NCI-H1092 (cell line): Measurements from ENCODE around the gene MGMT.

Experiments used
- DNase-seq: peaks from one replicate; lab custom pipeline; 2025; lab: John Stamatoyannopoulos, UW

Gene MGMT

DNA sequence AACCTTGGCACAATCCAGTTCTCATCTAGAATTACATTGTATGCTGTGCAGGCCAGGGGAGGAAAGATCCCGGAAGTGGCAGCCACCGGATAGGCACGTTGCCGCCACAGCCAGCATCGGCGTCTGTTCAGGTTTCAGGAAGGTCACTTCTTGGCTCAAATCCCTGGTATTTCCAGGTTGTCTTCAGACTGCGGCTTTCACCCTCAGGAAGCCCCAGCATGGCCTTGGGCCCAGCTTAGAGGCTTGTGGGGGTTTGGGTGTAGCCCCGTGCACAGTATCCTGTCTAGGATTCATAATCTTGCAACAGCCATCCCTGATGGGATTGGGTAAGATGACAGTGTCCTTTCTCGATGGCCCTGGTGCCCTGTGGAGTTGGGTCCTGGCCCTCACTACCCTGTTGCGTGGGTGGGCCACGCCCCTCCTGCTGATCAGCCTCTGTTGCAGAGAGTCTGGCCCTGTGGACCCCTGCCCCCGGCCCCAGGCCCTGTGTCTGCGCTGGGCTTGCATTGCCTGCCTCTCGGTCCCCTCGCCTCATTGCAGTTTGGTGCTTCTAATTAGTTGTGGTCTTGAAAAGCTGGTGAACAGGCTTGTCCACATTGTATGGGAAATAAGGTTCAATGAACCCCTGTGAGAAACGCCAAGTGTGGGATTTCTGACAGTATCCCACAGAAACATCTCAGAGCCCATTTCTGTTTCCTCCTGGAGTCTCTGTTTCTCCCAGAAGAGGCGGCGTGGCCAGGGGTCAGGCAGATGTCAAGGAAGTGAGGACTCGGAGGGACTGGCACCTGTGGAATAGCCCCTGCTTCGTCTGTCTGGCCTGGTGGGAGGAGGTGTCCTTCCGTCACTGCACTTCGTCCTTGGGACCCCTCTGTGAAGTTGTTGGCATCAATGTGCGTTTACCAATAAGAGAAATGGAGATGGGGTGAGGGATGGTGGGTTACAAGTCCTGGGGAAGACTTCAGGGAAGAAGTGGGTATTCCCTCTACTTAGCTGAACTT, 77.5 kb downstream of the MGMT start:
- DNase-seq, result no peak

DNA sequence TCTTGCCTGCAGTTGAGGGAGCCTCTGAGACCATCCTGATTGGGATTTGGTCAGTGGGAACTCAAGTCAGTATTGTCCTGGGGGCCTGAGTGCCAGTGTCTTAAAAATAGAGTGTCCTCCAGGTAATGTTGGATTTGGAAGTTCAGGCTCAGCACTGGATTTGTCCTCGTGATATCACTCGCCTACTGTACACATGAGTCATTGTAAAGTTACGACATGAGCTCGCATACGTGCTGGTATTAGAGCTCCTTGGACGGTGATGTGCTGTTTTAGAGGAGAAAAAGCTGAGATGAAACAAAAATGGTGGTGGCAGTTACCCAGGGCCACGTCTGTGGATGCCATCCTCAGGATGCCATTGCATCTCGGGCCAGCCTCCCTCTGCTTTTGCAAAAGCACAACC, 78.2 kb downstream of the MGMT start:
- DNase-seq, result no peak

DNA sequence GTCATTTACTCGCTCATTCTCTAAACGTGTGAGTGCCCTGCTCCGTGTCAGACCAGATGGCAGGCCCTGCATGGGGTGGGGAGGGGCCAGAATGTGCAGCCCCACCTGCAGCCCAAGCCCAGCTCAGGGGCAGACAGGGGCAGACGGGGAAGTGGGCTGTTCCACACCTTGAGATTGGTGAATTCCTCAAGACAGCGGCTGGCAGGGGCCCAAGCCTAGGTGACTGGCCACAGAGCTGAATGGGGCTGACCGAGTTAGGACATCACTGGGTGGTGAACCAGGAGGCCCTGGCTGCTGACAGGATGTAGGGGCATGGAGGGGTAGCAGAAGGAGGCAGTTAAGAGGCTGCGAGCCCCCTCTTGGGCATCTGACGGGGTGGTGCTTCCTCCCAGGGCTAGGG, 79.1 kb downstream of the MGMT start:
- no peak for DNase-seq

DNA sequence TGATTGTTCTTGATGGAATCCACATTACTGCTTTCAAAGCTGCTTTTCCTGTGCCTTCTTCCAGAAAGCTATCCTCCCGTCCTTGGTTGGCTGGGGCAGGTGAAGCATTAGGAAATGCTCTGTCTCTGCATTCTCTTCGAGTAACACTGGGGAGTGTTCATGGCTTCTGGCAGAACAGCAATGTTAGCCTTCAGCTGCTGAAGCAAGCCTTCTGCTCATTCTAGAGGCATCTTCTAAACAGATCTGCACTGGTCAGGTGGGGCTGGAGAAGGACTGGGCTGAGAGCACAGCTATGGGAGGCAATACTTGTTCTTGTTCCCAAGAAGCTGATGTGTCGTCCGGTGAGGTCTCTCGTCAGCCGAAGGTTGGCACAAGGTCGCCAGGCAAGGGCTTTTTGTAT, 80.6 kb downstream of the MGMT start:
- no peak for DNase-seq

DNA sequence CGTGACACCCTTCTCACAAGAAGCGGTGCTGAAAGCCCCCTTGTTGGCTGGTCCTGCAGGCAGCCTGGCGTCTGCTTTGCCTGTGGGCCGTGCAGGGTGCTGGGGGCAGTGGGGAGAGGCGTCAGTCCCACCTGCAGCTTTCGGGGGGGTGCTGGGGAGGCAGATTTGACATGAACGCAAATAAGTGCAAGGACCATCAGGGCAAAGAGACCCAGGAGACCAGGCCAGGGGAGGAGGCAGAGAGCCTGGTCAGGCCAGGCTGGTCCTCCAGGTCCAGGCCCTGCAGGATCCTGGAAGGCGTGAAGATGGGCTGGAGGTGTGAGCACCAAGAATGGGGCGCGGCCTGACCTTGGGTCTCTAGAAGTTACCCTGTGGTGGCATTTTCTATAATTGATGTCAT, 81.6 kb downstream of the MGMT start:
- no peak for DNase-seq

DNA sequence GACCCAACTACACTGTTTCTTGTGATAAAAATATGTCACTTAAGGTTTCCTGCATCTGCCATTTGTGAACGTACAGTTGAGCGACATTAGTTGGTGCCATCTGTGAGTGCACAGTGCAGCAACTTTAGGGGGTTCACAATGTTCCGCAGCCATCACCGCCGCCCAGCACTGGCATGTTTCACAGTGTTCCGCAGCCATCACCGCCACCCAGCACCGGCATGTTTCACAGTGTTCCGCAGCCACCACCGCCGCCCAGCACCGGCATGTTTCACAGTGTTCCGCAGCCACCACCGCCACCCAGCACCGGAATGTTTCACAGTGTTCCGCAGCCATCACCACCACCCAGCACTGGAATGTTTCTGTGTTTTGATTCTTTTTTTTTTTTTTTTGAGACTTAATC, 83.0 kb downstream of the MGMT start:
- DNase-seq, result no peak

DNA sequence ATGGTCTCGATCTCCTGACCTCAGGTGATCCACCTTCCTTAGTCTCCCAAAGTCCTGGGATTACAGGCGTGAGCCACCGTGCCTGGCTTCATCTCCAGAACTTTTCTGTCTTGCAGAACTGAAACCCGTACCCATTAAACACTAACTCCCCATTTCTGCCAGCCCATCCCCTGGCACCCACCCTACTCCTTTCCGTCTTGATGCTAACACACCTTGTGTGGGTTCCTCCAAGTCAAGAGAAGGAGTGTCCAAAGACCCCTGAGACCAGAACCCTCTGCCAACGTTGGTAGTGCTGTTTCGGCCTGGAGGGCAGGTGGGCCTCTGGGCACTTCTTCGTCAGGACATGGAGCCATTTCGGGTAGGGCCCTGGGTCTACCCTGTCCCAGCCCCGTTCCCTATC, 83.6 kb downstream of the MGMT start:
- no peak for DNase-seq

DNA sequence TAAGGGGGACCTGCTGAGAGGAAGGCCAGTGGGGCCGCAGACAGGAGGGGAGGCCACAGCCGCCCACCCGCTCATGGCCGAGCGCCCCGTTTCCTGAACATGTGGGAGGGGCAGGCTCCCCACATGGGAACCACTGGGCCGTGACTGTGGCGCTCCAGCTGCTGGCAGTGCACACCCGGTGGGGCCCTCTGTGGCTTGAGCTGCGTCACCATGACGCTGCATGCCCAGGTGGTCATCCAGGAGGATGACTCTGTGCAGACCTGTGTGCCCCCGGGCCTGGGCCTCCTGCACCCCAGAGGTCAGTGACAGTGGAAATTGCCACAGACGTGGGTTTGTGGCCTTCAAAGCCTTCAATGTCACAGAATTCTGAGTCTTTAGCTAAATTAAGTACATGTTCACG, 85.1 kb downstream of the MGMT start:
- DNase-seq, result no peak

DNA sequence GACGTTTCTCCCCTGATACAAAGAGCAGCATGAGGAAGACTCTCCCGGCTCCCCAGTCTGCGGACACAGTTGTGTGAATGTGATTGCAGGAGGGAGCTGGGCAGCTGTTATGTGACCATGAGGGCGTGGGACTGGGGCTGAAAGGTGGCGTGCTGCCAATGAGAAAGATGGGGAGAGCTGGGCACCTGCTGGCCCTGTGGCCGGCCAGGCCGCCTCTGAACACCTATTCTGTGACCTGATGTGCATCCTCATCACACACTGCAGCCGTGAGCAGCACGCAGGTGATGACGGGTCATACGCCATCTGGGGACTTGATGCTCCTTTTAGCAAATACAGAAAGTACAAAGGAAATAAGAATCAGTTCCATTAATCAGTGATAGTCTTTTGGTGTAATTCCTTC, 86.9 kb downstream of the MGMT start:
- DNase-seq, result no peak

DNA sequence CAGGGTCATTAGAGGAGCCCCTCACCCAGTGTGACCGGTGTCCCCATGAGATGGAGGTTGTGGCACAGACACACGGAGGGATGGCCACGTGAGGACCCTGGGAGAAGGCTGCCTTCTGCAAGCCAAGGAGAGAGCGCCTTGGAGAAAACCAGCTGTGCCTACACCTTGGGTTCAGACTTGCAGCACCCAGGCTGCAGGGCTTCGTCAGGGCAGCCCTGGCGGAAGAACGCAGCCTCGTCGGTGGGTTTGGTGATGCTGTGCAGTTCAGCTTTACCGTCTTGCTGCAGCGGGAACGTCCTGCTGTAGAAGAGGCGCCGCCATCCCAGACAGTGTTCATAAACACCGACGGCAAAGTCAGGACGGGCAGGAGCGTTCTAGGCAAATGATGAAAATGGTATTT, 89.3 kb downstream of the MGMT start:
- DNase-seq, result no peak

DNA sequence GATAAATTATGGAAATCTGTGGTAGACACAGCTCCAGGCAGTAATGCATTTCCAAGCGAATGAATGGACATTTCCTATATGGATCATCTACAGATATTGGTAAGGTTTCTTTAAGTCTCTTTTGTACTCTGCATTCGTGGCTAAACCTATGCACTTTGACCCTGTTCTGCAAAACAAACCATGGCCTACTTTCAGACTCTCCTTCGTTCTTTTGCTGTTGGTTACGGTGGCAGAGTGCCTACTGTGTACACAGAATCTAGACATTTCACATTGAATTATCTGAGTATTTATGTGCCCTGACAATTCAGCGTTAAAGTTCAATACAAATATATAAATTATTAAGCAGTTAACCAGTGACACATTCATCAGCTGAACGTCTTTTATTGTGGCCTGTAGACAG, 93.3 kb downstream of the MGMT start:
- DNase-seq, result no peak

DNA sequence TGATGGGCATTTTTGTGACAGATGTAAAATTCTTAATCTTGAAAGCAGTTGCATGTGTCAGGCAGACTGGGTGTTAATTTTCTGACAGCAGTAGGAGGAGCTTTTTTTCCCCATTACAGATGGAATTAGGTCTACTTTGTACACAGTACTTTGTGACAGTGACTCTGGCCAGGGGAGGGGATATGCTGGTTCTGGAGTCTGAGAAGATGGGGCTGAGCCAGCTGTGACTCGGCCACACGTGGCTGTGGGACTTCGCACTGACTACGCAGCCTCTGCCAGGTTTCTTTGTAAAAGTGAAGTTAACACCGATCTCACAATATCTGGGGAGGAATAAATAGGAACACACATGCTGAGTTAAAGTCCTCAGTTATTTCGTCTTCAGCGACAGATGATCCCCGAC, 95.4 kb downstream of the MGMT start:
- DNase-seq, result no peak

DNA sequence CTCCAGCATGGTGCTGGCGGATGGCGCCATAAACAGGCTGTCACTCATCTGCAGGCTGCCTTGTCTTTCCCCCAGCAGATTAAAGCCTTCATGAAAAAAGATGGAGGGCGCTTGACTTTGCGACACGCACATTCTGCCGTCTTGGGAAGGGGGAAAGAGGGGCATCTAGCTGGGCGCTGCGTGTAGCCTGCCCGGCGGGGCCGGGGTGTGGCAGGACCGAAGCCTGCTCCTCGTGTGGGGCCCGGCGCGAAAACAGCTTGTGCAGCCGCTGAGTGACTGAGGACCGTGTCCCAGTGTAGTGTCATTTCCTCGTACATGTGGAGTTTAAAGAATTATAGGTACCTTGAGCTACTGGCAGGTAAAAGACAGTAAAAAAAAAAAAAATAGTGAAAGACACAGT, 97.9 kb downstream of the MGMT start:
- DNase-seq, result no peak

DNA sequence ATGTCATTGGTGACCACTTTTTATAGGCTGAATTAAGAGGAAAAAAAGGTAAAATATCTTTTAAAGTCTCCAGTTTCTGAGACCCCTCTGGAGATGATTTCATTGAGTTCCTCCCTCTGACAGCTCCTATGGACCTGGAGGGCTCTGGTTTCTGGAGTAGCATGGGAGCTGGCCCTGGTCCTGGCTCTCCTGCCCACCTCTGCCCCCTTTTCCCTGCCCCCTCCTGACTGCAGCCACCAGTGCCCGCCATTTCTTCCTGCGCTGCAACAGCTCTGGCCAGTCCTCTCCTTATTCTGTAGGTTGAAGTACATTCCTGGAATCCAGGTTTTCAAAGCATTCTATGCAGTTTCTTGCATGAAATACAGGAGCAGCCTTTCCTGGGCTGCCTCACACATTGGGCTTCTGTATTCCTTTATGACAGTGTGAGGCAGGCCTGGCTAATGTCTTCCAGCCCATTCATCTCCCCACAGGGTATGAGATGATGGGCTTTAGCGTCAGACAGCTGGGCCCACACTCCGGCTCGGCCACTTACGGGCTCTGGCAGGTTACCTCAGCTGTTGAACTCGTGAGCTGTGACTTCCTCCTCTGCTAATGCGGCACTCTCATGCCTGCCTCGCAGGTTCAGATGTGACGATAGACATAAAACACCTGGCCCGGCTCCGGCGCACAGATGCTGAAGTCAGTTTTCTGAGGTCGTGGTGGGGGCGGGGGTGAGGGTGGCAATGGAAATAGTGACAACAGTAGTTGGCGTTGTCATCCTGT, 101.7 kb downstream of the MGMT start:
- no peak for DNase-seq

DNA sequence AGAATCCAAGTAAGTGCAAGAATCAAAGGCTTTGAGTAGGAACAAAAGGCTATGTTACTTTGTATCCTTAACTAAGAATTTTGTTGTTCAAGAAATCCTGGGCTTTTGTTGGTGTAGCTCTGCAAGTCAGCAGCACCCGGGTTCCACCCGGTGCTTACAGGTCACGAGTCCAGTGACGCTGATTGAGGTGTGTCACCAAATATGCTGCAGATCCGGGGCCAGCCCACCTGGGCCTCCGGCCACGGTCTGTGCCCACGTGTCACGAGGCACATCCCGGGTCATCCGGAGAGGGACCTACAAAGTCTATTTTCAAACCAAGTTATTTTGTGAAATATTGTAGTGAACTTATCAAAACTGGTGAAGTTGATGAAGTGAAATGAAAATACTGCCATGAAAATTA, 103.1 kb downstream of the MGMT start:
- no peak for DNase-seq

DNA sequence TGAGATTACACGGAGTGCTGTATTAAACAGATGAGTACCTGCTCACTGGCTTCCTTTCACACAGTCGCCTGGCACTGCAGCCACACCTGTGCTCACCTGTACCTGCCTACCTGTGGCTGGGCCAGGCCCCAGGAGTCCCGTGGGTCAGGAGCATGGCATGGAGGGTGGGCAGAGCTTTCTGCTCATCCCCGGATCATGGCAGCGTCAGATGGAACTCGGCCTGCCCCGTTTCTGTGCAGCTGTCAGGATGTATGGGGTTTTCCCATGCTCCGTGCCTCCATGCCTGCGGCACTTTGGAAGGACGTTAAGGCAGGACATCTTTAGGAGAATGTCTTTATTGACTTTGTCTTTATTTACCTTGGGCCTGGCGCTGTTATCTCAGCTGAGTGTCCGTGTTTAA, 112.2 kb downstream of the MGMT start:
- no peak for DNase-seq

DNA sequence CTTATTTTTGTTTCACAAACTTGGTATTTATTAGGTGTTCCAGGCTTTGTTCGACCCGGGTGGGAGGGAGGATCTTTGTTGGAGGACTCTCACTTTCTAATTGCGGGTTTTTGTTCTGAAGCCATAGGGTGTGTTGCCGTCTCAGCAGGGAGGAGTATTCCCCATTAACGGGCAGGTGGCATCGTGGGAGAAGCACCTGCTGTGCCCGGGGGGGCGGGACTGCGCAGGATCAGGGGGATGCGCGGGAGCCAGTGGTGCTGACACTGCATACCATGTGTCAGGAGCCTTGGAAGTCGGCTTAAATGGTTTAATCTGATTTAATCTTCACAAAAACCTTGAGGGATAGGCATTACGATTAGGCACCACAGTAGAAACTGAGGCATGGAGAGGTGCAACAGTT, 113.0 kb downstream of the MGMT start:
- no peak for DNase-seq

DNA sequence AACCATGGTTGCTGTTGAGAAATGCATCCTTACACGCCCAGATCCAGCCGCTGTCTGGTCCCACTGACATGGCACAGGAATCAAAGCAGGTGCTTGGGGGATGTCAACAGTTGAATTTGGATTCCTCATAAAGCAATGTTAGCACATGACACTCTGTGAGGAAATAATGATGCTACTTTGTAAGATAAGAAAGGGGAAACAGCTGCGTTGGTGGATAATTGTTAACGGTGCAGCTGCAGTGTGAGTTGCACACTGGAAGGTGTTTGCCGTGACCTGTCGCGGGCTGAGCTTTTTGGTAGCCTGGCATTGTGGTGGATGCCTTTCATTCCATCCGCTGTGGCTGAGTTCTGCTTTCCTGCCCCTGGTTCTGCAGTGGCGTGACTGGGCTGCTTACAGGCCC, 113.9 kb downstream of the MGMT start:
- DNase-seq, result no peak

DNA sequence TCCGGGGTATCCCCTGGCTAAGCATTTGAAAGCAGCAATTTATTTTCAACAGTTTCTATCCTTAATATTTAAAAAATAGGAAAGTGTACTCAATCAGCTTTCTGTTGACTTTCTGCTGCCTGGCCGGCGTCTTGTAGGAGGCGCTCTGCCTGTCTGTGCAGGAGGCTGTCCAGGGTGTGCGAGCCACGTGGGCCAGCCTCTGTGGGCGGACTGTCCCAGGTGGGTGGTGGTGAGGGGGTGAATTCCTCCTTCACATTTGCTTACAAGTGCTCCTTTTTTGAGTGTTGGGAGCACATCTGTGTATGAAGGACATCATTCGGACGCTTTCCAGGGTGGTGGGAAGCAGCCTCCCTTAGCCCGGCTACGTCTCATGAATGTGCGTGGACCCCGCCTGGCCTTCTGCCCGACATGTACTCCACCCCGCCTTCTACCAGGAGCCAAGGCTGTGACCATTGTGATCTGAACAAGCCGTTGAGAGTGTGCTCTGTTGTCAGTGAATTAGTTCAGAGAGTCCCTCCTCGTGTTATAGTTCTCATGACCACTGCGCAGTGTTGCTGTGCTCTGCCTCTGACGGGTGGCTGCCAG, 114.9 kb downstream of the MGMT start:
- no peak for DNase-seq

DNA sequence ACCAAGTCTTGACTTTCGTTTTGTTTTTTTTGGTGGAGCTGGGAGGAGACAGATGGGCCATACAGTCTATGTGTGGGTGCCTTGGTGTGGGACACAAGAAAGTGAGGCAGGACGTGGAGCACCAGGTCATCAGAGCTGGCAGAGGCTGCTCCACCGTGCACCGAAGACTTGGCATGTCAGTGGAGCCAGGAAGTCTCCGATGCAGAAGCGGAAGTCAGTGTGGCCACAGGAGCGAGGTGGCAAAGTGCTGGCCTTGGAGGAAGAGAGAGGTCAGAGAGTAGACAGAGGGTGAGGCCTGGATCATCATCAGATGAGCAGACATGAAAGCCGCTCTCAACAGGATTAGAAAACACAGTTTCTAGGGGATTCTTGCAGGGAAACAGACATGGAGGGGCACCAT, 116.8 kb downstream of the MGMT start:
- DNase-seq, result no peak

DNA sequence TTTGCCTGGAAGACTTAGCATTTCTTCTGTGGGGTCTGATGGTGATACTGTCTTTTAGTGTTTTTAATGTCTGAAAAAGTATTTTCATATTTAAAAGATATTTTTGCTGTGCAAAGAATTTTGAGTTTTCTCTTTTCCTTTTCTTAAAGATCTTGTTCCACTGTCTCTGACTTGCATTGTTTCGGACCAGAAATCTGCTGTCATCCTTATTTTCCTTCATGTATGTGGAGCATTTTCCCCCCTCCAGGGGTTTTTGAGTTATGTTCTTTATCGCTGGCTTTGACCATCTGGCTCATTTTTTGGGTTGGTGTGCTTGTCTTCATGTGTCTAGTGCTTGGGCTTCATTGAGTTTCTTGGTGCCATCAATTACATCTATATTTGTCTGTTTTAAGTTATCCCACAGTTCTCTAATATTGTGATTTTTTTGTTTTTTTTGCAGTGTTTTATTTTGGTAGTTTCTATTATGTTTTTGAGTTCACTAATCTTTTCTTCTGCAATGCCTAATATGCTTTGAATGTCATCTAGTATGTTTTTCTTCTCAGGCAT, 119.9 kb downstream of the MGMT start:
- DNase-seq, result no peak

DNA sequence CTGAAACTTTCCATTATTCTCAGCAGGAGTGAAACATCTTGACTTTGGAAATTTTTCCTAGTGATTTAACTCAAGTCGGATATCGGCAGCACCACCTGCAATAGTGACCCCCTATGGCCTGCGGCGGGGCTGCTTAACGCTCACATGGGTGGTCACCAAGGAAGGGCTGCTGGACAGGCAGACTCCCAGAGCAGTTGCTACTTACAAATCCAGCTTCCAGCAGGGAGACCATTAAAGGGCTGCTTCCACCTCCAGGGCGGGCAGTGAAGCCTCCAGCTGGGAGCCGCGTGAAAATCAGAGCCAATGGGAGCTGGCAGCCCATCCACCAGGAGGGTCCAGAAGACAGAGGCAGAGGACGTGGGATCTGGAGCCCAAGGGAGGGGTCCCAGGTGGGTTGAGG, 122.5 kb downstream of the MGMT start:
- no peak for DNase-seq

DNA sequence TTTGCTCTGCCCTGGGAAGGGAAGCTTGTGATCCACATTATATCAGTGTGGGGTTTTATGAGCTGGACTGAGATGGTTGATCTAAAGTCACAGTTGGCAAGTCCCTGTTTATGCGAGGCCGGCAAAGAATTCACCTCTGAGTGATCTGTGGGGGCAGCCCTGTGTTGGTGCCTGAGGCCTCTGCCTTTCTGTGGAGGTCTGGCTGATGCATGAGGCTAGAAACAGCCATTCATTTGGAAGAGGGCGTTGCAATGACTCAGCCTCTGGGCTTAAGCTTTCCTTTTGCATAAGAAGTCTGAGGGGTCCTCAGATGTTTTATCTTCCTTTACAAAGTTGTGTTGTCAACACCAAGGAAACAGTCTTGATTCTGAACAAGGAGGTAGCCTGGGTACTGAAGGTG, 126.9 kb downstream of the MGMT start:
- DNase-seq, result no peak
